Lower leg skin (tissue), 4 donors: ENCODE measurements around the gene FOXN4. TPM values are rescaled to one million over a fixed set of nuclear protein-coding genes. Genes with fewer than 3 reads are reported as not detected.

ENCODE experiments used
- DNase-seq, 2 donors: peaks; one replicate each; pipeline ENCODE4 v3.0.0-alpha.2; 2019; ENCODE audit warnings: low spot score in 2 of 2
- H3K4me3 ChIP-seq: fragments of 200-600 bp; sonication (generic); 2 replicates; pipeline ENCODE4 v1.5.1; 2017; ENCODE audit warnings: mild to moderate bottlenecking, low read depth; ENCODE audit not compliant: poor library complexity, severe bottlenecking
- POLR2A ChIP-seq, 2 donors: fragments of 450-650 bp; IDR thresholded peaks; one replicate each; pipeline ENCODE4 v1.6.1; 2016 to 2017; ENCODE audit warnings: antibody characterized with exemption in 2 of 2, mild to moderate bottlenecking in 1 of 2, moderate library complexity in 1 of 2
- WGBS, 2 donors: methylation state at CpG; one replicate each; pipeline ENCODE4 v1.1.5; 2018; 5-methylcytosine and 5-hydroxymethylcytosine counted together
- intact Hi-C: fragments of 100-400 bp; cut with DNase I; formaldehyde crosslinking; loops from one replicate; pipeline ENCODE4 v1.15.0; 2023; ENCODE audit warnings: low total_unique reads
- total RNA-seq, 4 donors: library from RNA; depleted of rRNA; stranded (reverse); fragments of >200 nt; gene quantifications; one replicate each; pipeline ENCODE4 v1.1.0, GENCODE V29; 2016
- TF ChIP-seq, protein P1 (sequence below), 3 donors: fragments of 450-650 bp; IDR thresholded peaks; one replicate each; pipeline ENCODE4 v1.5.1; 2016; ENCODE audit warnings: antibody characterized with exemption in 3 of 3, mild to moderate bottlenecking in 3 of 3, moderate library complexity in 2 of 3

FOXN4 gene
- total RNA-seq, 4 donors from 2014 or later = 0.10 to 0.12 TPM; not detected in 2

DNA sequence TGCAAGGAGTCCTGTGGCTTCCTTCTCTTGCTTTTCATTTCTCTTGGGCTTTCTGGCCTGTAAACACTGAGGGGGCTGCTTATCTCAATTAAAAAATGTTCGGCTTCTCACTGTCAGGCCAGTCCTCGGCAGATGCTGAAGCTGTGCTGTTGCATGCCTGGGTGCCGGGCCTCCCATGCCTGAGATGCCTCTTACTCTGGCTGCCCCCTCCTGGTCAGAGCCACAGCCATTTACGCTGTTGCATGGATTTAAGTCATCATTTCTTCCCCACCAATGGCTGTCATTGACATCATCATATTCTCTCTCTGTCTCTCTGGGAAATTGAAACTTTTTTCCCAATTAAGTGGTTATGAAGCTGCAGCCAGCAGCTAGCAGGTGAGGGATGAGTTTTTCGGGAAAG is 53.7 kb downstream of the FOXN4 start:
- TF ChIP-seq, protein P1, sequence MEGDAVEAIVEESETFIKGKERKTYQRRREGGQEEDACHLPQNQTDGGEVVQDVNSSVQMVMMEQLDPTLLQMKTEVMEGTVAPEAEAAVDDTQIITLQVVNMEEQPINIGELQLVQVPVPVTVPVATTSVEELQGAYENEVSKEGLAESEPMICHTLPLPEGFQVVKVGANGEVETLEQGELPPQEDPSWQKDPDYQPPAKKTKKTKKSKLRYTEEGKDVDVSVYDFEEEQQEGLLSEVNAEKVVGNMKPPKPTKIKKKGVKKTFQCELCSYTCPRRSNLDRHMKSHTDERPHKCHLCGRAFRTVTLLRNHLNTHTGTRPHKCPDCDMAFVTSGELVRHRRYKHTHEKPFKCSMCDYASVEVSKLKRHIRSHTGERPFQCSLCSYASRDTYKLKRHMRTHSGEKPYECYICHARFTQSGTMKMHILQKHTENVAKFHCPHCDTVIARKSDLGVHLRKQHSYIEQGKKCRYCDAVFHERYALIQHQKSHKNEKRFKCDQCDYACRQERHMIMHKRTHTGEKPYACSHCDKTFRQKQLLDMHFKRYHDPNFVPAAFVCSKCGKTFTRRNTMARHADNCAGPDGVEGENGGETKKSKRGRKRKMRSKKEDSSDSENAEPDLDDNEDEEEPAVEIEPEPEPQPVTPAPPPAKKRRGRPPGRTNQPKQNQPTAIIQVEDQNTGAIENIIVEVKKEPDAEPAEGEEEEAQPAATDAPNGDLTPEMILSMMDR (IDR thresholded peaks at IDR 0.05) = no peak
- TF ChIP-seq POLR2A (IDR thresholded peaks at IDR 0.05) = no peak
- no peak for DNase-seq
- H3K4me3 ChIP-seq = no peak overlapping the region
- WGBS, 2 donors = 88 to 90% methylated on average over 5 of the region's 5 CpGs
- intact Hi-C loops = no loop called here

DNA sequence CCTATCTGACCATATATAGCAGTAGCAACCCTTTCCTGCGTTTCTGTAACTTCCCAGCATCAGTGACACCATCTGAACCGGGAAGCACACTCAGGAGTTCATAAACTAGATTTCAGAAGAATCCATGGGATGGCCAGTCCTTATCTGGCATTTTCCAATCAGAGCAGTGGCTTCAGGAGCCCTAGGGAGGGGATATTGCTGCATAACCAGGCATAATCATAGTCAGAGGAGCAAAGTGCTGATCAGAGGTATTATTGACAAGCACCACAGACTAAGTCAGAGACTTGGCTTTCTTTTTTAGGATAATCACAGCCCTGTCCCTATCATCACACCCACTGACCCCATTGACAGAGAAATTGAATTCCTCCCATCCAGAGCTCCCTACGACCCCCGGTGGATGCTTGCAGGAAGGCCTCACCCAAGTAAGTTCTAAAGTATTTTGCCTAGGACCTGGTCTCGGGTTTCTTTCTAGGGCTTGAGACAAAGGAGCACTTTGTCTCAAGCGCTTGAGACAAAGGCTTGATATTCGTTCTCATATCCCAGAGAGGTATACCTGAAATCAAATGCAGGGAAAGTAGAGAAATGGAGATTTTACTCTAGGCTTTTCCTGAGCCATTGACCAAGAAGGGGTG is 55.1 kb downstream of the FOXN4 start:
- TF ChIP-seq POLR2A (IDR thresholded peaks at IDR 0.05) = no peak
- TF ChIP-seq, protein P1 (IDR thresholded peaks at IDR 0.05) = no peak
- 96% methylated on average over 7 of the region's 7 CpGs for WGBS, 2 donors
- DNase-seq = no peak
- intact Hi-C loops = no loop called here
- no peak overlapping the region for H3K4me3 ChIP-seq

DNA sequence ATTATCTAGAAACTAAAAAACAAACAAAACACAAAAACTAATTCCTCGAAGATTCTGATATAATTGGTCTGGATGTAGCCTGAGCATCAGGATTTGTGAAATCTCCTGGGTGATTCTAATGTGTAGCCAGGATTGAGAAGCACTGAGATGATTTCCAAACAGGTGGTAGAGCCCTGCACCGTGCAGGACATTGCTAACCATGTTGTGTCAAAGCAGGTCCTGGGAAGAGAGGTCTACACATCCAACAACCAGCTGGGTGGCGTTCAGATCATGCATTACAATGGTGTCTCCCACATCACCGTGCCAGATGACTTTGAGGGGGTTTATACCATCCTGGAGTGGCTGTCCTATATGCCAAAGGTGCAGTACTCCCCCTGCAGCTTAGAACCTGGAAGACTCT is 56.3 kb downstream of the FOXN4 start:
- intact Hi-C loops = no loop called here
- no peak for DNase-seq
- TF ChIP-seq POLR2A (IDR thresholded peaks at IDR 0.05) = no peak
- TF ChIP-seq, protein P1 (IDR thresholded peaks at IDR 0.05) = no peak
- 88 to 93% methylated on average over 4 of the region's 4 CpGs for WGBS, 2 donors
- no peak overlapping the region for H3K4me3 ChIP-seq

DNA sequence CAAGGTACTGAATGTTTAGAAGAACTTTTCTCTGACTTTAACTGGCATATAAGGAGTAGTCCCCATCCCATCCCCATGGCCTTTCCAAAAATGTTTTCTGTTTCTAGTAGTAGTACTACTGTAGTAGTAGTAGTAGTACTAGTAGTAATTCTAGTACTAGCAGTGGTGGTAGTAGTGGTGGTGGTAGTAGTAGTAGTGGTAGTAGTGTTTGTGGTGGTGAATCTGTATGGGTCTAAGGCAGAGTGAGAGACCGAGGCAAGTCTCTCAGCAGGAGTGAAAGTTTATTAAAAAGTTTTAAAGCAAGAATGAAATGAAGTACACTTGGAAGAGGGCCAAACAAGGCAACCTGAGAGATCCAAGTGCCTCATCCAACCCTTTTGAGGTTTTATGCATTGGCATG is 58.6 kb downstream of the FOXN4 start:
- 86 to 91% methylated on average over 1 of the region's 1 CpG for WGBS, 2 donors

DNA sequence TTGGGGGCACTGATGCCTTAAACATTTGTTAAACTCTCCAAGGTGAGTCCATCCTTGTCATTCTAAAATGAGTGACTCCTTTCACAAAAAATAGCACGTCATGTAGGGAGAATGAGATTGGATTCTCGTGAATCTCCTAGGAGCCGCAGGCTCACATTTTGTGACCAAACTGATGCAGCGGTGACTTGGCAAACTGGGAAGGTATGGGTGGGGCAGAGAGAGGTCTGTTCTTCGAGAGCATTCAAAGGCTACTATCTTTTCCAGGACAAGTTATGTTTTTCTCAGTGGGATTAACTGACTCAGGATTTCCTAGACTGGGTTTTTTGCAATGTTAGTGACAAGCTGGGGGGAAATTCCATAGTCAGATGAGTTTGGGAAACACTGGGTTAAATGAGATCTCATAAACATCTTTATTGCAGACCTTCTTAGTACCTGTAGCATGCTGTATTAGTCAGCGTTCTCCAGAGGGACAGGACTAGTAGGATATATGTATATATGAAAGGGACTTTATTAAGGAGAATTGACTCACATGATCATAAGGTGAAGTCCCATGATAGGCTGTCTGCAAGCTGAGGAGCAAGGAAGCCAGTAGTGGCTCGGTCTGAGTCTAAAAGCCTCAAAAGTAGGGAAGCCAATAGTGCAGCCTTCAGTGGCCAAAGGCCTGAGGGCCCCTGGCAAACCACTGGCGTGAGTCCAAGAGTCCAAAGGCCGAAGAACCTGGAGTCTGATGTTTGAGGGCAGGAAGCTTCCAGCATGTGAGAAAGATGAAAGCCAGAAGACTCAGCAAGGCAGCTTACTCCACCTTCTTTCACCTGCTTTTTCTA is 61.0 kb downstream of the FOXN4 start:
- intact Hi-C loops = no loop called here
- no peak for DNase-seq
- WGBS, 2 donors = 77 to 78% methylated on average over 9 of the region's 9 CpGs
- no peak overlapping the region for H3K4me3 ChIP-seq
- TF ChIP-seq, protein P1 (IDR thresholded peaks at IDR 0.05) = no peak
- TF ChIP-seq POLR2A (IDR thresholded peaks at IDR 0.05) = no peak

More for the DNA sequence above, 58.6 kb downstream of the FOXN4 start:
- no peak overlapping the region for H3K4me3 ChIP-seq
- no peak for DNase-seq
- TF ChIP-seq, protein P1 (IDR thresholded peaks at IDR 0.05) = no peak
- no peak for TF ChIP-seq POLR2A (IDR thresholded peaks at IDR 0.05)
- intact Hi-C loops = no loop called here
